RWPE2 (cell line): ENCODE measurements around the gene GADD45GIP1.

Experiments
- ATAC-seq: fragments of 200-7000 bp; cut with Tn5 transposase; 3 replicates; pipeline ENCODE4 v1.9.1; 2021; ENCODE audit warnings: low read depth
- DNase-seq: peaks from one replicate; pipeline ENCODE4 v3.0.0-alpha.2; 2020; ENCODE audit warnings: low spot score
- H3K27ac ChIP-seq: fragments of 450-650 bp; 2 replicates; pipeline ENCODE4 v1.5.1; 2017; ENCODE audit warnings: mild to moderate bottlenecking; ENCODE audit not compliant: poor library complexity, severe bottlenecking
- H3K27me3 ChIP-seq: fragments of 250-450 bp; sonication (Bioruptor Pico); 2 replicates; pipeline ENCODE4 v1.5.1; 2021; ENCODE audit warnings: mild to moderate bottlenecking, moderate library complexity; ENCODE audit not compliant: insufficient read depth, poor library complexity, severe bottlenecking
- H3K36me3 ChIP-seq: fragments of 250-450 bp; sonication (Bioruptor Pico); 2 replicates; pipeline ENCODE4 v1.5.1; 2020; ENCODE audit warnings: low read depth, mild to moderate bottlenecking, moderate library complexity
- H3K4me1 ChIP-seq: fragments of 250-450 bp; sonication (Bioruptor Pico); 2 replicates; pipeline ENCODE4 v1.5.1; 2021; ENCODE audit warnings: mild to moderate bottlenecking, moderate library complexity; ENCODE audit not compliant: insufficient read depth, poor library complexity, severe bottlenecking
- H3K4me3 ChIP-seq: fragments of 250-450 bp; sonication (Bioruptor Pico); 2 replicates; pipeline ENCODE4 v1.5.1; 2021; ENCODE audit warnings: mild to moderate bottlenecking, moderate library complexity; ENCODE audit not compliant: severe bottlenecking
- H3K9me3 ChIP-seq: fragments of 250-450 bp; sonication (Bioruptor Pico); 2 replicates; pipeline ENCODE4 v1.5.1; 2021; ENCODE audit warnings: mild to moderate bottlenecking, moderate library complexity; ENCODE audit not compliant: severe bottlenecking
- CTCF ChIP-seq: fragments of 450-650 bp; IDR thresholded peaks from one replicate; pipeline ENCODE4 v1.5.1; 2017; ENCODE audit warnings: mild to moderate bottlenecking, moderate library complexity; ENCODE audit not compliant: poor library complexity, severe bottlenecking

Gene GADD45GIP1

GRCh38 chr19:12987781-12988180 lies 30.8 kb upstream of the GADD45GIP1 start:
- ATAC-seq, result no peak
- H3K36me3 ChIP-seq, result no peaks in the 10 kb centered on the region
- no peaks in the 10 kb centered on the region for H3K9me3 ChIP-seq
- H3K27ac ChIP-seq, result no peak overlapping the region
- TF ChIP-seq CTCF, result no peak
- no peak for DNase-seq
- no peaks in the 10 kb centered on the region for H3K27me3 ChIP-seq
- H3K4me1 ChIP-seq, result no peaks in the 10 kb centered on the region
- H3K4me3 ChIP-seq, result no peak overlapping the region

- ATAC-seq (no peak), DNase-seq (no peak)
- no peaks in the 10 kb centered on the region for H3K9me3 ChIP-seq
- no peaks in the 10 kb centered on the region for H3K27me3 ChIP-seq
- no peak overlapping the region for H3K4me3 ChIP-seq
- H3K27ac ChIP-seq, result no peak overlapping the region
- H3K36me3 ChIP-seq, result no peaks in the 10 kb centered on the region
- no peaks in the 10 kb centered on the region for H3K4me1 ChIP-seq
- no peak for TF ChIP-seq CTCF
Measured at GRCh38 chr19:12987190-12987589, 30.2 kb upstream of the GADD45GIP1 start.

- H3K36me3 ChIP-seq, result no peaks in the 10 kb centered on the region
- no peaks in the 10 kb centered on the region for H3K27me3 ChIP-seq
- H3K4me3 ChIP-seq, result no peak overlapping the region
- H3K27ac ChIP-seq, result no peak overlapping the region
- DNase-seq, result no peak
- no peak for TF ChIP-seq CTCF
- H3K4me1 ChIP-seq, result no peaks in the 10 kb centered on the region
- H3K9me3 ChIP-seq, result no peaks in the 10 kb centered on the region
- ATAC-seq, result no peak
Measured at GRCh38 chr19:12986726-12987125, 29.7 kb upstream of the GADD45GIP1 start.

- ATAC-seq, result no peak
Measured at GRCh38 chr19:12985049-12985776, 28.2 kb upstream of the GADD45GIP1 start.

More at GRCh38 chr19:12985049-12985776, 28.2 kb upstream of the GADD45GIP1 start:
- no peaks in the 10 kb centered on the region for H3K27me3 ChIP-seq
- H3K36me3 ChIP-seq, result no peaks in the 10 kb centered on the region
- H3K27ac ChIP-seq, result no peak overlapping the region
- no peak overlapping the region for H3K4me3 ChIP-seq
- no peaks in the 10 kb centered on the region for H3K9me3 ChIP-seq
- DNase-seq, result no peak
- TF ChIP-seq CTCF, result no peak
- H3K4me1 ChIP-seq, result no peaks in the 10 kb centered on the region
